NCI-H226 (cell line): ENCODE measurements around the gene HOMER1.

Source experiments
- DNase-seq: peaks from one replicate; pipeline ENCODE4 v3.0.0-alpha.2; 2015

The HOMER1 gene

DNA sequence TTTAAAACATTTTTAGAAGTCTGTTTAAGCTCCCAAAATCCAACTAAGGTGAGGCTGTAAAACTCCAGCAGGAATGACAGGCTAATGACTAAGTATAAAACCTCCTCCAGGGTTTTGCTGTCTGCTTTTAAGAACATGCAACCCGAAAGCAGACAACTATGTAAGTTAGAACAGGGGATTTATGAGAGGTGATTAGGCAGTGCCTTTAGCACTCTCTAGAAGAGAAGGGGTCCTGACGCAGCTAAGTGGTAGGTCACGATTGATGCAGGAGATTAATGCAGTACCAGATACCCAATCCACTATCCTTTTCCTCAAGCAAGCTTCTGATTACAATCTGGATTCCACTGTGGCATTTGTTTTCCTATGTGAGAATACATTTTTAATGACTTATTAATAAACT is 25.9 kb downstream of the HOMER1 start:
- no peak for DNase-seq

DNA sequence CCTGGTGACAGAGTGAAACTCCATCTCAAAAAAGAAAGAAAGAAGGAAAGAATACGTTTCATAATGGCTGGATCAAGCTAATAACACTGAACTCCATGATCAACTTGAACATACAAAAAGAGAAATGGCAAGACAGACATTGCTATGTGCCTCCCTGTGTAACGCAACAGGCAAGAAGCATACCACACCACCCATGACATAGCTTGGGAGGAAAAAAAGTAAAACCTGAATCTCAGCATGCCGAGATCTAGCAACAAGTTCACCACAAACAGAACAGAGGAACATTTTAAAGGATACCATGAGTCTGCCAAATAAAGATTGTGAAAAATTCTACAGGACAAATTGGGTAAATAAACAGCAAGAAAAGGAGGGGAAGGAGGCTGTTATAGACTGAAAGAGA is 26.7 kb downstream of the HOMER1 start:
- DNase-seq, result no peak

DNA sequence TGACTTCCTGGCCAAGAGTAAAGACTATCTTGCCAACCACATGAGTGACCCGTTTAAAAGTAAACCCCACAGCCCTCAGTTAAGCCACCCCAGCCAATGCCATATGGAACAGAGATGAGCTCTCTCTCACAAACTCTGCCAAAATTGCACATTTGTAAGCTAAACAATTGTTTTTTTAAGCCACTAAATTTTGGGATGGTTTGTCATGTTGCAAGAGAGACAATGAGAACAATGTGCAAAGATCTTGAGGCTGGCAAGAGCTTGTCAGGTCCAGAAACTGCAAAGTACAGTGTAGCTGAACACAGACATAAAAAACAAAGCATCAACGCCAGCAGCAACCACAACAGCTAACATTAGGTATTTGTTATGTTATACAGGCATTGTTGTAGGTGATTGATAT is 27.8 kb downstream of the HOMER1 start:
- DNase-seq, result no peak

DNA sequence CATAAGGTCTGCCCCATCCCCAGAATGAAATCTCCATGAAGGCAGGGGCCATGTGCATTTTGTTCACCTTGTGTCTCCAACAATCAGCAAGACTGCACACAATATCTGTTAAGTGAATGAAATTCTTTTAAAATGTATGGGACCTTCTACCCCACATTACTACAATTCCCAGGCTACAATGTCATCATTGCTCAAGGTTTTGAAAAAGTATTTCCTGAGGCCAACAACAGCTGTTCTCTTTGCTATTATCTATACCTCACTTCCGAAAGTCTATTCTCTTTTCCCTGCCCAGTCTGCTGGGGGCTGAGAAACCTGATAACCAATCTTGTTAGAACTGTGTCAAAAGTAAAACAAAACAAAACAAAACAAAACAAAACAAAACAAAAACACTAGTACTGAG is 29.2 kb downstream of the HOMER1 start:
- DNase-seq, result no peak

DNA sequence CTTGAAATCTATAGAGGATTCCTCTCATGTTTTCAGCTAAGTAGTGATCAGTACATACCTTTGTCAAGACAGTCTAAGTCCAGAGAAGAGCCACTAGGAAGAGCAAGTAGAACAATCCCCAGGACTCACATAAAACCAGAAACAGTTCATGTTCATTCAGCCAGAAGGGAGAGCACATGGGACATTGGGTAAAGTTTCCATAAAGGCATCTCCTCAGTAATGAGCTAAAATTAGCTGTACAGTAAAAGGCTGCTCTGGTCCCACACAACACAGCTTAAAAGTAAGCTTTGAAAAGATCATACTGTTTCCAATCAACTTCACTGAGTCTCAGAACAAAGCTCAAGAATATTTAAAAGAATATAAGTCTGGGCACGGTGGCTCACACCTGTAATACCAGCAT is 32.4 kb downstream of the HOMER1 start:
- DNase-seq, result no peak

DNA sequence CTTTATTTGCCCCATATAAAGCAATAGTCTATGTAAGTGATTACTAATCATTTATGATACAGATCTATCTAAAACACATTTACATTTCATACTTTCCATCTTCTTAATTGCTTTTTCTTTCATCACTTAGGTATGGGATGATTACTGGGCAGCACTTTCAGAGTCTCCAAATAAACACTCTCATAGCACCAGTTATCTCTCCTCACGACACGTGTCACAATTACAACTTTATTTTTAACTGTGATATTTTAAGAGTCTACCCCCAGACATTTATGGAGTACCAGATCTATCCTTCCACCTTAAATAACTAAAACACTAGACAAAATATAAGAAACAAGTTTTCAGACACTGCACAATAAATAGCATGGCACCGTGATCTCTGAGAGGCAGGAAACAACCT is 32.9 kb downstream of the HOMER1 start:
- no peak for DNase-seq

DNA sequence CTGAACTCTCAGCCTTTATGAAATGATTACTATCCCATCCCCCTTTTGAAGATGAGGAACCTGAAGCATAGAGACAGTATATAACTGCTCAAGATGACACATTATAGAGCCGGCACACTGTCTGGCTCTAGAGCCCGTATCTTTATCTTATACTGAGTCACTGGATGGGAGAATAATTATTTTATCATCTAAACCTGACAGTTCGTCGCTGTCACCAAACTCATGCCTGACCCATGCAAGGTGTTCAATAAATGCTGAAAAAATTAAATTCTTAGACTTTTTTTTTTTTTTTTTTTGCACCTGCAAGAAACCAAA is 38.8 kb downstream of the HOMER1 start:
- no peak for DNase-seq

DNA sequence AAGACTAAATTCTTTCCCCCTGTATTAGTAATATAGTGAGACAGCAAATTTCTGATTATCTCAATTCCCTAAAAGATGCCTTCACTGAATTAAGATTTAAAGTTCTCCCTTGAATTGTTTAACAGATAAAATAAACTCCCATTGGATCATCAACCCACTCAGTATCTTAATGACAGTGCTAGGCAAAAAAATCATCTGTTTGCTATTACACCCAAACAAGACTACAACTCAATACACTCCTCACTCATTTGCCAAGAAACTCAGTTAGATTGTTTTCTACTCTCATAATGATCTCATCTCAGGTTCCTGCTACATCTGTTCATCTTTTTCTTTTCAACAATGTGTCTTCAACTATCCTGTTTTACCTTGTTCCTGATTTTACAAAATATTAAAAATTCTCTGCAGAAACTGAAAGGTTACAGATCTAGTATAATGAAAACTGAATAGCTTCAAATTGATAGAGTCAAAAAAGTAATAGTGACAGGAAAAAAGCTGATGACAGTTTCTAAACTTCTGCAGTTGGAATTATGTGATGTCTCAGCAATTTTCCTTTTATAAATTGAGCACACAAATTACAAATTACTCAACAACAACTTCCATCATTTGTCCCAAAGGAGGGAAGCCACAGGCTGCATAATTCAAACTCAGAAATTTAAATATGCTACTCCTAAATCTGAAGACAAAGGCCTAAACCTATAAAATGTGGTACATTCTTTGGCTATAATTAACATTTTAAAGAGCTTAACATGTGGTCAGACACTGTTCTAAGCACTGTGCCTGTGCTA is 39.4 kb downstream of the HOMER1 start:
- DNase-seq, result no peak

DNA sequence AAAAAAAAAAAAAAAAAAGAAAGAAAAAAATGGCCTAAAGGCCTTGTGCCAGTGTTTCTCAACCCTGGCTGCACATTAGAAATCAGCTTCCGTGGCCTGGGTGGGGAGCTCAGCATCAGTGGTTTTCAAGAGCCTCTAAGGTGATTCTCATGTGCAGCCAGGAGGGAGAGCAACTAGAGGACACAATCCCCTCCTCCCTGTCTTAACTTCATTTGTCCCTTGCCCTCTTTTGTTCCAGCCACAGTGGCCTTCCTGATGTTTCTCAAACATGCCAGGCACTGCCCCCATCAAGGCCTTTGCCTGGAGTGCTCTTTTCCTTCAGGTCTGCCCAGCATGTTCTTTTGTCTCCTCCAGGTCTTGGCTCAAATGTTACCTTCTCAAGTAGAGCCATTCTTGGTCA is 42.4 kb downstream of the HOMER1 start:
- DNase-seq, result no peak

DNA sequence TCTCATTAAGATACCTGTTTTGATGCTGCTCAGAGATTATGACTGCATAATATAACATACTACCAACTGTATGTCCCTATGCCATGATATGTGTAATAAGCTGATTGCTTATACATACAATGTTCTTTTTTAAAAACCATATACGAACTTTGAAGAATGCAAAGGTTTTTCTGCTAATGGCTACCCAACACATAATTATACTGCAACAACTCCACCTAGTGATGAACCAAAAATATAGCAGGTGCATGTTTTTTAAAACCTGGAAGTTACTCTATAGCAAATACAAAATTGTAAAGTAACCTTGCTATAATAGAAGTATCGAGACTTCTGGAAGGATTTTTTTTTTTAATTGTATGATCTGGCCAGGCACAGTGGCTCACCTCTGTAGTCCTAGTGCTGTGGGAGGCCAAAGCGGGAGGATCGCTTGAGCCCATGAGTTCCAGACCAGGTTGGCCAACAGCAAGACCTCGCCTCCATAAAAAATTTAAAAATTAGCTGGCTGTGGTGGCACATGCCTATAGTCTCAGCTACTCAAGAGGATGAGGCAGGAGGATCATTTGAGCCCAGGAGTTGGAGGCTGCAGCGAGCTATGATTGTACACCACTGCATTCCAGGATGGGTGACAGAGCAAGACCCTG is 49.1 kb downstream of the HOMER1 start:
- DNase-seq, result peak; percentile 12

DNA sequence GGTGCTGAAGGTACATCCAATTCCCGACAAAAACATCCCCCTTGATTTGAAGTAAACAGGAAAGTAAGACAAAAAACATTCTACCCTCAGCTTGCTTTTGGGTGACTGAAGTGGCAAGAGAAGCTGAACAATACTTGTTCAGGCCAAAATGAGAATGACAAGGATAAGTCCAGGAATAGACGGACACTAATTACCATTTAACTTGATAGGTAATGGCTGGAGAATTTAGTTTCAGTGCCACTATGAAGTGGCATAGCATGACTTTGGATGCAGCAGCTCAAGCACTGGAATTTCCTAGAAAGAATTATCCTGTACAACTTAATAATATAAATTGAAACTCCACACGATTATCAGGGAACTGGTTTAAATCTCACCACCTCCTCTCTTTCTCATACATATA is 49.7 kb downstream of the HOMER1 start:
- no peak for DNase-seq

DNA sequence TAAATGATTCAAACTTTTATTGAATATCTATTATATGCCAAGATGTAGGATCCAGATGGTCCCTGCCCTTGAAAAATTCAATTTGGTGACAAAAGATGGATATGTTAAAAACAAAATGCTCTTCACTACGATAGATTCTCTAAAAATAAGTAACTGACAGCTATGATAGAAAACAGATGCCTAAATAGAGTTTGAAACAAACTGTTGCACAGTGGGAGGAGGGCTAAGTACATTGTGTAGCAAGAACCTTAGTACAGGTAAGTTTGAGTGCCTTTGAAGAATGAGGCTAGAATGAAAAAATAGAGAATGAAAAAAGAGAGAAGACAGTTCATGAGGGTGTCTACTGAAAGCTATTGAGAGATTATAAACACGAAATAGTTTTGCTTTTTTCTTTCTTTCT is 54.3 kb downstream of the HOMER1 start:
- DNase-seq, result no peak

DNA sequence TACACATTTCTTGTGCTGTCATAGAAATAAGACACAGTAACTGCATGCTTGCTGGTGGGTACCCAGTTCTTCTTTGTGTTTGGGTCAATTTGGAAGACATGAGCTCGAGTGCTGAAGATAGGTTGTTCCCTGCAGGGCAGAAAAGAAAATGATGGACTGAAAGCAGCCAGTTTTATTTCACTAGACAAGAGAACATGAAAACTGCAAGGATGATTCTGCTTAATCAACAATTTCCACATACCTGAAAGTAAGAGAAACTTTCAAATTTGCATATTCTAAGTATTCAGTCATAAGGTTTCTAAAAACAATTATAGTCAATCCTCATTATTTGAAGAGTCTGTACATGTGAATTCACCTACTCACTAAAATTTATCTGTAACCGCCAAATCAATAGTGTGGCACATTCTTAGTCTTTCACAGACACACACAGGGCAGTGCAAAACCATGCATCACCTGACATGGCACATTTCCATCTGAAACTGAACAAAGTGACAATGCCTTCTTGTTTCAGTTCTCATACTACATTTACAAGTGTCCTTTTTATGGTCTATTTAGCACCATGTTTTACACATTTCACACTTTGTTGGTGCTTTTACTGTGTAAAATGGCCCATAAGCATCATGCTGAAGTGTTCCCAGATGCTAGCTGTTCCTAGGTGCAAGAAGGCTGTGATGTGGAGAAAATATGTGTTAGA is 56.9 kb downstream of the HOMER1 start:
- no peak for DNase-seq

DNA sequence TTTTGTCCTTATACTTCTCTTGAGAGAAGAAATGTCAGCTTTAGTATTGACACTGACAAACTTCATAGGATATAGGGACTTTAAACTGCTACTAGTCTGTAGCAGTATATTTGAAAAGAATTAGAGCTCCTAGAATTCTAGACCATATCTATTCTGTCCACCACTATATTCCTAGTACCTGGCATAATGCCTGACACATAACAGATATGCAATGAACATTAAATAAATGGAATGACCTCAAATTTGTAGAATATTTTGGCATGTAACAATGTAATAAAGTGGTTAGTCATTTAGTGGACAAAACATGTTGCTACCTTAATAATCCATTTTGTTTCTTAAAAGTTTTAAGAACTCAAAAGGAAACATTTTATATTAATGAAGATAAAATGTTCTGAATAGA is 57.5 kb downstream of the HOMER1 start:
- DNase-seq, result no peak

DNA sequence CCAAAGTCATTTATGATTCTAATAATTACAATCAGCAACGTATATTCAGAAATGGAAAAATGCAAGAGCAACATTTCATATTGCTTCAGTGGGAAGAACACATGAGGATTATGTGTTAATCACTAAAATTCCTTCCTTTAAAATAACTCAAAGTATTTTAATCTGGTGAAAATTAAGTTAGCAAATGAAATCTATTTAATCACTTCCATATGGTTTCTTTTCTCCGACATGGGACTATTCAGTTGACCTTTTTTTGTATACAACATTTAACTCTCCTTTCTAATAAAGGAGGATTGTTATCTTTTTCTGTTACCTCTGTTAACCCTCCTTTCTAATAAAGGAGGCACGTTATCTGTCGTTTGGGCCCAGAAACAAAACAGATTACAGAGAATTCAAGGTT is 59.9 kb downstream of the HOMER1 start:
- no peak for DNase-seq

DNA sequence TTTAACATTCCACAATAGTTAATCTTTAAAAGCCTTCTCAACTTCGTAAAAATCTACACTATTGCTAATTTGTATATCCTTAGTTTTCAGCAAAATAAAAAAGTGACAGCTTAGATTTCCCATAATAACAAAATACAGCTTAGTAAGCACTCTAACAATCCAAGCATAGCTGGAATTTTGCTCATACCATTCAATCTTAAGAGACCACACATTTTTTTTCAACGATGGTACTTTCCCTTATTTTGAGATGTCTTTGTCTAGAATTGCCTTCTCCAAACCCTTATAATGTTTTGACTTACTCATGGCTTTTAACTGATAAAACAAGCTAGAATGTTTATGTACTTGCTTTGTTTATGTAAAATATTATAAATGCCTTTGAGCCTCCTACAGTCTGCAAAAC is 65.6 kb downstream of the HOMER1 start:
- DNase-seq, result peak; percentile 64

DNA sequence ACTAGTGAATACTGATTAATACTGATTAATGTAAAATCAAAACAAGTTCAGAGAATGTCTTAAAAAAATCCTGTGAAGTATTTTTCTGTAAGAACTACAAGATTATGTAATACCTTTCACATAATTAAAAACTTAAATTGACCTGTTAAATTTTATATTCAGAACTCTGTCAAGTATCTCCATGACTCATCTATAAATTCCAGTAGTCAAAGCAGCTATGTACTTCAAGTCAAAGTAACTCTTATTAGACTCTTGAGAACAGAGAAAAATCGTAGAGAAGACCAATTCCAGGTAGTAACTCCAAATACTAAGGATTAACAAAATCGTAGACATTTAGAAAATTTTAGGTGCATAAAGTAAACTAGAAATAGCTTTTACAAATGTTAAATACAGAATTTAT is 77.1 kb downstream of the HOMER1 start:
- DNase-seq, result peak; percentile 12

DNA sequence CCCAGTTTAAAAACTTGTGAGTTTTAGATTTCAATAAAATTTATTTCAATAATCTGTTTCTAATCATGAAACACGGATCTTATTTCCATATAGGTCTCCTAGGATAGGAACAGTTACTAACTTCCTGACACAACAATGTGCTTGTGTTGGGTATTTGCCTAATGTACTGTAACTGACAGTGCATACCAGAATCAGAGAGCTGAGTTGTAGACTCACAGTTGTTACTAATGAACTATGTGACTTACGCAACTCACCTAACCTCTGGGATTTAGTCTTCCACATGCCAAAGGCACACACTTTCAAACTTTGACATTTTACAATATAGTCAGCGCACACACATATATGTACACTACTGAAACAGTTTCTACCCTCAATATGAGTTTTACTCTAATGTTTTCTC is 77.7 kb downstream of the HOMER1 start:
- DNase-seq, result peak; percentile 85

DNA sequence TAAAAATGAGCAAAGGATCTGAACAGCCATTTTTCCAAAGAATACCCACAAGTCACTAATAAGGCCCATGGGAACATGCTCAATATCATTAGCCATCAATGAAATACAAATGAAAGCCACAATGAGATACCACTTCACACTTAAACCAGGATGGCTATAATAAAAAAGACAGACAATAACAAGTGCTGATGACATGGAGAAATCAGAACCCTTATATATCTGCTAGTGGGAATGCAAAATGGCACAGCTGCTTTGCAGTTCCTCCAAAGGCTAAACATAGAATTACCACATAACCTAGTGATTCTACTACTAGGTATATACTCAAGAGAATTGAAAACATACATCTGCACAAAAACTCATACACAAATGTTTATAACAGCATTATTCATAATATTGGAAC is 83.7 kb downstream of the HOMER1 start:
- DNase-seq, result no peak

DNA sequence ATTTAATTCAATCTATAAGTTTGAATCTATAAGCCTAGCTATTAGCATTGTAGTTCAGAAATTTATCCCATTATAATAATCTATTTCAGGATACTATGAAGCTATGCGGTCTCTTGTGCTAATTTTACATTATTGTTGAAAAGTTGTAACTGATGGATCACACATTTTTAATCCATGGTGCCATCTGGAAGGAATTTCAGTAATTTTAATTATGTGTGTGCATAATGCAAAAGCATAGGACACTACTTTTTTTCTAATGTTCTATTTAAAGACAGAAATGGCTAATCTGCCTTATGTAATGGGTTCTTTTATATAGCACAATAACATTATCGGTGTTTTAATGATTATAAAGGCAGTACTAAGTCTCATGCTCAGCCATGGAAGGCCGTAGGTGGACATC is 90.6 kb downstream of the HOMER1 start:
- no peak for DNase-seq

DNA sequence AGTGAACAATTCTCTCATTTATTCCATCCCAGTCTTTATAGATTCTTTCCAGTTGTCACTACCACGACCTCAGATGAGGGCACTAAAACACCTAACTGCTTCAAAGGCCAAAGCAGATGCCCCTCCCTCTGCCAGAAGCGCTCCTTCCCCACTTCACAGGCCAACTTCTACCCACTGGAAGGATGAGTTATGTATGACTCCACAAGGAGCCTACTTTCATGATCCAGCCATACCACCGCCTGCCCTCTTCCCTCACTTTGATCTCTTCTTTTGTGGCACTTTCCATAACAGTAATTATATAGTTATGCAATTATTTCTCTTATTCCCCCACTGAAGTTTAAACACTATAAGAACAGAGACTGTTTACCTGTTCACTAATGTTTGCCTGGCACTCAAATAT is 93.7 kb downstream of the HOMER1 start:
- no peak for DNase-seq

DNA sequence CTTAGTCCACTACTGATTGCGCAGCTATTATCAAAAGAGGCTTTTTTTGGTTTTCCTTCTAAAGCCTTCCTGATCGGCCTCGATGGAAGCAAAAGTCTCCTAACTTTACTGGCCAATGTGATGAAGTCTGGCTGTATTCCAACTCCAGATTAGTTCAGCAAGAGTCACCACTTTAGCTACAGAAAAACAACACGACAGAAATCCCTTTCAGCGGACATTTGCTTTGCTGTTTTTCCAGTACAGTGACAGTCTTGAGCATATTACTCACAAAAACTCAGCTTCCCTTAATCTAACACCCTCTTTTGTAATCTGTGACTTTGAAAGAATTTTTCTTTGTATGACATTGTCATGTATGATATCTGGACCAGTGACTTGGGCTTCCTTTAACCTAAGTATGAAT is 95.7 kb downstream of the HOMER1 start:
- no peak for DNase-seq

DNA sequence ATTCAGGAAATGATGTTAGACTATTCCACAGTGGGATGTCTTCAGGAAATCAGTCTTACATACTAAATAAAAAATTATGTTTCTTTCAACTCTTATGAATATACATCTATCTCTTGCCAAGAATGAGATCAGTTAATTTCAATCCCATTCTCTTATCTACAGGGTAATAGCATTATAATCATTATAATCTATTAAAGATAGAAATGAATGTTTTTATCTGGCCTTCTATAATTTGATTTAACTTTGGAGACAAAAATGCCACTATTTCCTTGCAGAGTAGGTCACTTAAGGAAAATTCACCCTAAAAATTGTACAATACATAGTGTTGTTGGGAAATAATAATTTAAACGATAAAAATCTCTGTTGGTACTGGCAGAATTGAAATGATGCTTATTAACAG is 96.4 kb downstream of the HOMER1 start:
- DNase-seq, result no peak

DNA sequence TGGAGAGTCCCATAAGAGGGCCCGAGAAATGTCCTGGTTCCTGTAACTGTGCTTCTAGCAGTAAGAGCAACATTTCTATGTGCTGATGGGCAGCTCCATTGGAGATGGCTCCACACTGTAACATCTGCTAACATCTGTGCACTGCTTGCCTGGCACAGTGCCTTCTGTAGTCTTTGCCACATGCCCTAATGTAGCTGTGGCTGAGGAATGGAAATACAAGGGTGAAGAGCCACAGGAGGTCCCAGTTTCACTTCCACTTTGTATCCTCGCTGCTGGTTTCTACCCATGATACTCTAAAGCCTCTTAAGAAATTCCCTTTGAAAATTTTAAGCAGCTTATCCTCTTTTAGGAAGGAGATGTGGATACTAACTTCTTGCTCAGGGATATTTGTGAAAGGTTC is 97.4 kb downstream of the HOMER1 start:
- no peak for DNase-seq

DNA sequence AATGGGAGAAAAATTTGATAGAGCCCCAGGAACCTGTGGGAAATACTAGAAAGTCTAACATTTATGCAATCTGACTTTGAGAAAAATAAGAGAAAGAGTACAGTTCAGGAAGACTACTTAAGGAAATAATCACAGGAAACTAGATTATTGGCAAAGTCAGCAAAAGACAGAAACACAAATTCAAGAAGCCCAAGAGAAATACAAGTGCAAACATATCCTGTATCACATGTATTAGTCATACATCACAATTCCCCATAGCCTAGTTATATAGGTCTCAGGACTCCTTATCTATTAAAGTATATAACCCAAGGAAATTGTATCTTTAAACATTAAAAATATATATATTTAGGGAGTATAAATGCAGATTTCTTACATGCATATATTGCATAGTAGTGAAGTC is 100.8 kb downstream of the HOMER1 start:
- DNase-seq, result no peak
